ENCODE measurements around the gene TYMP. TPM values are rescaled to one million over a fixed set of nuclear protein-coding genes. Genes with fewer than 3 reads are reported as not detected.

TYMP gene
- total RNA-seq, 1 experiment from 2014 or later, result 1.5 TPM

- H3K27me3 Mint-ChIP-seq (ENCODE audit: low read depth), result no peaks in the 10 kb centered on the region
- POLR2A ChIA-PET, result no interaction called here
- H3K36me3 Mint-ChIP-seq, result peaks cover 8% of the 10 kb centered on the region; the same call in 1 of the 2 replicates
- DNase-seq (ENCODE audit: low spot score) (no peak), ATAC-seq (no peak)
- H3K4me3 Mint-ChIP-seq, result no peak overlapping the region
- CTCF ChIA-PET, result no interaction called here
- no peak overlapping the region for H3K27ac Mint-ChIP-seq
- H3K9me3 Mint-ChIP-seq, result no peaks in the 10 kb centered on the region
- H3K4me1 Mint-ChIP-seq, result peaks cover 10% of the 10 kb centered on the region
- TF ChIP-seq E2F5 (CRISPR knock-in tag; IDR thresholded peaks at IDR 0.05) (no peak), TEAD1 (CRISPR knock-in tag; IDR thresholded peaks at IDR 0.05) (no peak), IRF2 (CRISPR knock-in tag; IDR thresholded peaks at IDR 0.05; ENCODE audit: borderline replicate concordance, low read depth) (no peak), ZMAT4 (CRISPR knock-in tag; IDR thresholded peaks at IDR 0.05) (no peak)
Measured at GRCh38 chr22:50513175-50513574, 16.6 kb downstream of the TYMP start.

GRCh38 chr22:50508897-50509296, 20.9 kb downstream of the TYMP start:
- DNase-seq (ENCODE audit: low spot score), result no peak
- Mint-ChIP-seq H3K36me3 (no peaks in the 10 kb centered on the region), H3K4me1 (peaks cover 10% of the 10 kb centered on the region), H3K27me3 (ENCODE audit: low read depth) (no peaks in the 10 kb centered on the region), H3K9me3 (no peaks in the 10 kb centered on the region), H3K4me3 (peak overlapping the region; percentile 93), H3K27ac (peak overlapping the region; percentile 98)
- POLR2A ChIA-PET, result no interaction called here
- ATAC-seq, result no peak
- CTCF ChIA-PET, result interaction anchor here (1.3 to 3.0 kb wide), 3 partner anchors 17 to 54 kb away, joined by 4 to 60 read pairs (median 16); partner anchors contain the start of genes SCO2 and SYCE3
- no peak for TF ChIP-seq IRF2 (CRISPR knock-in tag; IDR thresholded peaks at IDR 0.05; ENCODE audit: borderline replicate concordance, low read depth)
- TF ChIP-seq GTF2I (CRISPR knock-in tag; conservative IDR thresholded peaks at IDR 0.05), result no peak
- no peak for TF ChIP-seq TEAD4 (CRISPR knock-in tag; IDR thresholded peaks at IDR 0.05)
- no peak for TF ChIP-seq ZNF121 (CRISPR knock-in tag; IDR thresholded peaks at IDR 0.05)
- TF ChIP-seq ZNF232 (CRISPR knock-in tag; IDR thresholded peaks at IDR 0.05), result no peak
- no peak for TF ChIP-seq SOX15 (CRISPR knock-in tag; IDR thresholded peaks at IDR 0.05)
- TF ChIP-seq MXD4 (CRISPR knock-in tag; IDR thresholded peaks at IDR 0.05; ENCODE audit: borderline replicate concordance), result no peak
- no peak for TF ChIP-seq ETV6 (CRISPR knock-in tag; IDR thresholded peaks at IDR 0.05)
- TF ChIP-seq USF1 (CRISPR knock-in tag; IDR thresholded peaks at IDR 0.05), result no peak
- no peak for TF ChIP-seq NFYB (CRISPR knock-in tag; conservative IDR thresholded peaks at IDR 0.05; ENCODE audit: low read depth)
- TF ChIP-seq IRF1 (CRISPR knock-in tag; IDR thresholded peaks at IDR 0.05), result no peak
- TF ChIP-seq STAT6 (CRISPR knock-in tag; conservative IDR thresholded peaks at IDR 0.05; ENCODE audit: low read depth), result no peak
- no peak for TF ChIP-seq PREB (CRISPR knock-in tag; IDR thresholded peaks at IDR 0.05; ENCODE audit: borderline replicate concordance)
- no peak for TF ChIP-seq ZNF219 (CRISPR knock-in tag; IDR thresholded peaks at IDR 0.05; ENCODE audit: borderline replicate concordance)
- TF ChIP-seq CDX4 (CRISPR knock-in tag; IDR thresholded peaks at IDR 0.05; ENCODE audit: borderline replicate concordance), result no peak
- no peak for TF ChIP-seq FOXJ3 (CRISPR knock-in tag; IDR thresholded peaks at IDR 0.05; ENCODE audit: borderline replicate concordance)
- TF ChIP-seq ZNF512 (CRISPR knock-in tag; IDR thresholded peaks at IDR 0.05; ENCODE audit: borderline replicate concordance), result no peak
- no peak for TF ChIP-seq NFE2L1 (CRISPR knock-in tag; IDR thresholded peaks at IDR 0.05)

All from WTC11 (cell line).